IMR-90 (cell line): ENCODE measurements around the gene SMTN. TPM values are rescaled to one million over a fixed set of nuclear protein-coding genes. Genes with fewer than 3 reads are reported as not detected.

Experiments
- ATAC-seq: fragments of 200-7000 bp; cut with Tn5 transposase; 2 replicates; pipeline ENCODE4 v1.9.1; 2020; ENCODE audit warnings: low read depth, mild to moderate bottlenecking, moderate library complexity
- BruUV-seq: library from RNA; stranded (reverse); fragments of 400-500 nt; replicated peaks from 2 replicates; lab custom pipeline; 2021; lab: Mats Ljungman, UMichigan
- CTCF ChIA-PET: fragments of 300-600 bp; formaldehyde crosslinking; extraction: SDS; loops from one replicate; lab custom pipeline; 2021; ENCODE audit warnings: antibody characterized with exemption; lab: Yijun Ruan, JAX
- POLR2A ChIA-PET: fragments of 300-600 bp; sonication (Branson Sonifier 250); formaldehyde crosslinking; loops from one replicate; lab custom pipeline; 2022; ENCODE audit warnings: antibody characterized with exemption; ENCODE audit not compliant: unreplicated experiment; lab: Charles Lee
- DNase-seq: peaks from one replicate; pipeline ENCODE4 v3.0.0; 2013
- H2AFZ ChIP-seq: replicated peaks from 2 replicates; pipeline ENCODE3; 2013; ENCODE audit warnings: low read length, mild to moderate bottlenecking; ENCODE audit not compliant: poor library complexity
- H2AK5ac ChIP-seq: 2 replicates; pipeline ENCODE4 v1.6.1; 2013; ENCODE audit warnings: low read depth, low read length, inconsistent platforms
- H2AK9ac ChIP-seq: replicated peaks from 2 replicates; pipeline ENCODE3; 2013; ENCODE audit warnings: mild to moderate bottlenecking, low read depth, low read length, moderate library complexity; ENCODE audit not compliant: poor library complexity
- H2BK120ac ChIP-seq: 2 replicates; pipeline ENCODE4 v1.6.1; 2013; ENCODE audit warnings: low read depth, low read length, inconsistent platforms
- H2BK15ac ChIP-seq: 3 replicates; pipeline ENCODE4 v1.6.1; 2013; ENCODE audit warnings: low read depth, low read length, inconsistent platforms
- H2BK20ac ChIP-seq: 2 replicates; pipeline ENCODE4 v1.6.1; 2013; ENCODE audit warnings: low read depth, mild to moderate bottlenecking, inconsistent platforms, low read length, moderate library complexity
- H2BK5ac ChIP-seq: 2 replicates; pipeline ENCODE4 v1.6.1; 2013; ENCODE audit warnings: mild to moderate bottlenecking, low read depth, low read length, inconsistent platforms; ENCODE audit not compliant: poor library complexity, severe bottlenecking
- H3K14ac ChIP-seq: replicated peaks from 2 replicates; pipeline ENCODE4 v1.6.1; 2013; ENCODE audit warnings: low read depth, low read length, inconsistent platforms
- H3K18ac ChIP-seq: 2 replicates; pipeline ENCODE4 v1.6.1; 2013; ENCODE audit warnings: low read depth, low read length, control low read depth
- H3K23ac ChIP-seq: 2 replicates; pipeline ENCODE4 v1.6.1; 2013; ENCODE audit warnings: low read depth, low read length, inconsistent platforms
- H3K27ac ChIP-seq: 2 replicates; pipeline ENCODE4 v1.5.1; 2013; ENCODE audit warnings: mild to moderate bottlenecking, control low read depth, low read length; ENCODE audit not compliant: insufficient read depth
- H3K27me3 ChIP-seq: 2 replicates; pipeline ENCODE4 v1.6.1; 2013; ENCODE audit warnings: low read length; ENCODE audit not compliant: control insufficient read depth, insufficient read depth
- H3K36me3 ChIP-seq: 2 replicates; pipeline ENCODE4 v1.6.1; 2013; ENCODE audit warnings: low read length, mixed read lengths; ENCODE audit not compliant: control insufficient read depth, insufficient read depth
- H3K4ac ChIP-seq: 2 replicates; pipeline ENCODE4 v1.6.1; 2013; ENCODE audit warnings: low read depth, low read length, inconsistent platforms
- H3K4me1 ChIP-seq: 2 replicates; pipeline ENCODE4 v1.6.1; 2013; ENCODE audit warnings: low read length, mixed read lengths; ENCODE audit not compliant: control insufficient read depth, insufficient read depth
- H3K4me2 ChIP-seq: 2 replicates; pipeline ENCODE4 v1.6.1; 2013; ENCODE audit warnings: low read depth, mild to moderate bottlenecking, control low read depth, low read length, moderate library complexity
- H3K4me3 ChIP-seq: 2 replicates; pipeline ENCODE4 v1.5.1; 2013; ENCODE audit warnings: low read depth, mild to moderate bottlenecking, control low read depth, low read length, moderate library complexity; ENCODE audit not compliant: insufficient read depth
- H3K56ac ChIP-seq: 2 replicates; pipeline ENCODE4 v1.6.1; 2013; ENCODE audit warnings: low read length, inconsistent platforms; ENCODE audit not compliant: insufficient read depth; ENCODE audit errors: extremely low read depth
- H3K79me1 ChIP-seq, 2 experiments: 2 replicates each; pipeline ENCODE4 v1.6.1; 2013; ENCODE audit warnings: low read length in 2 of 2, inconsistent platforms in 1 of 2, low read depth in 1 of 2
- H3K9ac ChIP-seq: 2 replicates; pipeline ENCODE4 v1.6.1; 2013; ENCODE audit warnings: low read depth, low read length, control low read depth
- H3K9me1 ChIP-seq: 2 replicates; pipeline ENCODE4 v1.6.1; 2013; ENCODE audit warnings: low read length, inconsistent platforms; ENCODE audit not compliant: insufficient read depth
- H3K9me3 ChIP-seq: 2 replicates; pipeline ENCODE4 v1.6.1; 2013; ENCODE audit warnings: low read length; ENCODE audit not compliant: control insufficient read depth, insufficient read depth
- H4K20me1 ChIP-seq: 2 replicates; pipeline ENCODE4 v1.6.1; 2013; ENCODE audit warnings: low read length, inconsistent platforms; ENCODE audit not compliant: insufficient read depth
- H4K5ac ChIP-seq: 2 replicates; pipeline ENCODE4 v1.6.1; 2013; ENCODE audit warnings: mild to moderate bottlenecking, low read depth, low read length, control low read depth
- H4K8ac ChIP-seq, 2 experiments: 2 replicates each; pipeline ENCODE4 v1.6.1; 2013; ENCODE audit warnings: low read depth in 2 of 2, low read length in 2 of 2, control low read depth in 1 of 2, inconsistent platforms in 1 of 2
- H4K91ac ChIP-seq: 2 replicates; pipeline ENCODE4 v1.6.1; 2013; ENCODE audit warnings: low read depth, low read length, inconsistent platforms; ENCODE audit not compliant: insufficient read depth
- BHLHE40 ChIP-seq: fragments of 150-350 bp; IDR thresholded peaks from 2 replicates; pipeline ENCODE4 v1.6.1; 2016; ENCODE audit warnings: mild to moderate bottlenecking, low read depth, low read length
- CEBPB ChIP-seq: IDR thresholded peaks from 2 replicates; pipeline ENCODE4 v1.6.1; 2012; ENCODE audit warnings: low read depth, low read length, improper control_type of control experiment
- CHD1 ChIP-seq: IDR thresholded peaks from 2 replicates; pipeline ENCODE4 v1.6.1; 2012; ENCODE audit warnings: low read depth, low read length, improper control_type of control experiment
- ELK1 ChIP-seq: fragments of 150-350 bp; IDR thresholded peaks from 2 replicates; pipeline ENCODE4 v1.6.1; 2016; ENCODE audit warnings: low read depth, mild to moderate bottlenecking, low read length, moderate library complexity, borderline replicate concordance
- MAZ ChIP-seq: IDR thresholded peaks from 2 replicates; pipeline ENCODE4 v1.6.1; 2012; ENCODE audit warnings: low read depth, mild to moderate bottlenecking, low read length, improper control_type of control experiment, moderate library complexity, borderline replicate concordance
- NFE2L2 ChIP-seq: fragments of 150-350 bp; IDR thresholded peaks from 2 replicates; pipeline ENCODE4 v1.6.1; 2016; ENCODE audit warnings: low read depth, mild to moderate bottlenecking, low read length
- POLR2A ChIP-seq: IDR thresholded peaks from 2 replicates; pipeline ENCODE4 v1.6.1; 2012; ENCODE audit warnings: mild to moderate bottlenecking, low read depth, low read length
- RAD21 ChIP-seq: IDR thresholded peaks from 2 replicates; pipeline ENCODE4 v1.6.1; 2012; ENCODE audit warnings: low read length, improper control_type of control experiment
- RCOR1 ChIP-seq: IDR thresholded peaks from 2 replicates; pipeline ENCODE4 v1.6.1; 2012; ENCODE audit warnings: mild to moderate bottlenecking, low read length, improper control_type of control experiment; ENCODE audit not compliant: insufficient replicate concordance
- RFX5 ChIP-seq: IDR thresholded peaks from 2 replicates; pipeline ENCODE4 v1.8.0; 2012; ENCODE audit warnings: low read depth, mild to moderate bottlenecking, low read length, moderate library complexity
- SMC3 ChIP-seq: fragments of 150-350 bp; IDR thresholded peaks from 2 replicates; pipeline ENCODE4 v1.6.1; 2016; ENCODE audit warnings: low read depth, mild to moderate bottlenecking, antibody characterized with exemption, low read length, moderate library complexity
- USF2 ChIP-seq: fragments of 150-350 bp; IDR thresholded peaks from 2 replicates; pipeline ENCODE4 v1.6.1; 2017; ENCODE audit warnings: mild to moderate bottlenecking, antibody characterized with exemption, low read length, low read depth
- WGBS, 2 experiments: methylation state at CpG; one replicate each; pipeline versions ENCODE4 v1.1.5 to v1.1.7; 2013; ENCODE audit warnings: missing lambda C conversion rate in 2 of 2; ENCODE audit not compliant: insufficient read length in 1 of 2; ENCODE audit errors: extremely low coverage in 2 of 2; 5-methylcytosine and 5-hydroxymethylcytosine counted together
- dilution Hi-C: fragments of 300-500 bp; cut with HindIII; formaldehyde crosslinking; loops from one replicate; pipeline ENCODE4 v1.14.3; 2018; ENCODE audit warnings: low sequenced_read_pairs; ENCODE audit not compliant: unreplicated experiment
- in situ Hi-C: fragments of 300-500 bp; cut with MboI; formaldehyde crosslinking; loops from 3 replicates; pipeline ENCODE4 v1.14.3; 2019; ENCODE audit warnings: low sequenced_read_pairs, inconsistent platforms, mixed read lengths
- intact Hi-C: fragments of 100-400 bp; cut with micrococcal nuclease; formaldehyde crosslinking; loops from 2 replicates; pipeline ENCODE4 v1.10.0; 2022
- polyA plus RNA-seq, 3 experiments: library from polyadenylated mRNA; depleted of rRNA; stranded (reverse); fragments of >200 nt; gene quantifications; 2 replicates each; pipeline ENCODE4 v1.2.3, GENCODE V29; 2012; ENCODE audit warnings: low replicate concordance in 1 of 3
- total RNA-seq: library from RNA; depleted of rRNA; stranded (reverse); fragments of >200 nt; gene quantifications from 2 replicates; pipeline ENCODE4 v1.2.3, GENCODE V29; 2012

SMTN gene
- total and polyA plus RNA-seq, 2 of the 4 experiments (the other 2 are of a cell fraction), result 53.6 to 63.7 TPM

- Histone ChIP-seq H2AFZ (no peak overlapping the region), H2BK120ac (no peak overlapping the region), H3K4ac (no peak overlapping the region), H2BK5ac (no peak overlapping the region), H3K4me2 (no peak overlapping the region), H4K8ac (no peak overlapping the region), H3K9me3 (no peaks in the 10 kb centered on the region), H3K27me3 (peaks cover 26% of the 10 kb centered on the region), H3K4me3 (no peak overlapping the region), H3K9me1 (no peaks in the 10 kb centered on the region), H3K79me1 (no peaks in the 10 kb centered on the region), H4K91ac (no peak overlapping the region), H3K23ac (no peak overlapping the region), H4K5ac (no peak overlapping the region), H3K27ac (no peak overlapping the region), H3K36me3 (no peaks in the 10 kb centered on the region), H2BK20ac (no peak overlapping the region), H2BK15ac (no peak overlapping the region), H3K9ac (no peak overlapping the region), H4K20me1 (no peaks in the 10 kb centered on the region), H3K56ac (no peak overlapping the region), H2AK9ac (no peak overlapping the region), H3K4me1 (no peaks in the 10 kb centered on the region), H2AK5ac (no peak overlapping the region), H3K14ac (no peak overlapping the region), H3K18ac (no peak overlapping the region)
- ChIA-PET POLR2A (no interaction called here), CTCF (interaction anchor here (1.4 kb wide), 1 partner anchor 29 kb away, joined by 4 read pairs; the partner anchor contains the start of gene SELENOM)
- 88% methylated on average over 5 of the region's 9 CpGs; no CpG with 5 or more reads in 1 of the 2 experiments for WGBS, 2 experiments
- no peak for ATAC-seq
- no peak for DNase-seq
- no peak for TF ChIP-seq SMC3
- TF ChIP-seq CEBPB, result no peak
- no peak for TF ChIP-seq RFX5
- no peak for TF ChIP-seq RAD21
- TF ChIP-seq MAZ, result no peak
- no peak for TF ChIP-seq RCOR1
- TF ChIP-seq CHD1, result no peak
- no peak for TF ChIP-seq POLR2A
- TF ChIP-seq NFE2L2, result no peak
- no peak for TF ChIP-seq BHLHE40
- TF ChIP-seq USF2, result no peak
- no peak for TF ChIP-seq ELK1
- no TSS peak for BruUV-seq
- in situ Hi-C loops, result no loop called here
- intact Hi-C loops, result no loop called here
- dilution Hi-C loops, result no loop called here
Observed at GRCh38 chr22:31136155-31136554, 55.0 kb downstream of the SMTN start.
